GM12878 (cell line): ENCODE data around the gene MRPL12. TPM values are rescaled to one million over a fixed set of nuclear protein-coding genes. Genes with fewer than 3 reads are reported as not detected.

Experiments
- ATAC-seq: fragments of 200-7000 bp; cut with Tn5 transposase; 3 replicates; pipeline ENCODE4 v1.9.1; 2020; ENCODE audit warnings: mild to moderate bottlenecking, moderate library complexity
- BruUV-seq: library from RNA; stranded (reverse); fragments of 400-500 nt; replicated peaks from 2 replicates; lab custom pipeline; 2021; lab: Mats Ljungman, UMichigan
- CTCF ChIA-PET: fragments of 300-600 bp; sonication (Branson Sonifier 250); formaldehyde crosslinking; extraction: SDS; loops from one replicate; lab custom pipeline; 2021; ENCODE audit warnings: inconsistent platforms; lab: Yijun Ruan, JAX
- POLR2A ChIA-PET: fragments of 350-600 bp; formaldehyde crosslinking; extraction: SDS; loops from one replicate; lab custom pipeline; 2021; ENCODE audit warnings: inconsistent platforms; lab: Charles Lee
- RAD21 ChIA-PET: fragments of 300-600 bp; sonication (Branson Sonifier 250); formaldehyde crosslinking; loops from one replicate; lab custom pipeline; 2023; ENCODE audit warnings: antibody characterized with exemption; ENCODE audit not compliant: unreplicated experiment; lab: Charles Lee
- SMC1A ChIA-PET: fragments of 300-600 bp; sonication (Branson Sonifier 250); formaldehyde crosslinking; loops from one replicate; lab custom pipeline; 2023; ENCODE audit not compliant: unreplicated experiment, uncharacterized antibody; lab: Charles Lee
- DNase-seq: peaks from one replicate; pipeline ENCODE4 v3.0.0-alpha.2; 2011; ENCODE audit warnings: low read depth, low spot score
- FAIRE-seq: peaks from 3 replicates; lab custom pipeline; 2011; peaks lifted over from hg19 to GRCh38; lab: Jason Lieb, UNC
- H2AFZ ChIP-seq: 2 replicates; pipeline ENCODE4 v1.6.0; 2011; ENCODE audit warnings: low read depth, low read length, control low read depth; ENCODE audit not compliant: control insufficient read depth
- H3K27ac ChIP-seq: 2 replicates; pipeline ENCODE4 v1.5.1; 2011; ENCODE audit warnings: control low read depth; ENCODE audit not compliant: control insufficient read depth, insufficient read depth
- H3K27me3 ChIP-seq, 2 experiments: replicated peaks in 1 of 2; 2 replicates each; pipeline versions ENCODE4 v1.6.0 to v1.6.1; 2011; ENCODE audit warnings: low read length in 1 of 2; ENCODE audit not compliant: control insufficient read depth in 2 of 2, insufficient read depth in 2 of 2
- H3K36me3 ChIP-seq, 2 experiments: 2 replicates each; pipeline ENCODE4 v1.5.1; 2011; ENCODE audit warnings: low read length in 1 of 2; ENCODE audit not compliant: control insufficient read depth in 2 of 2, insufficient read depth in 2 of 2
- H3K4me1 ChIP-seq: 2 replicates; pipeline ENCODE4 v1.6.1; 2011; ENCODE audit warnings: mild to moderate bottlenecking, low read length, moderate library complexity, mixed read lengths; ENCODE audit not compliant: control insufficient read depth, insufficient read depth
- H3K4me2 ChIP-seq: 2 replicates; pipeline ENCODE4 v1.6.0; 2011; ENCODE audit warnings: control low read depth; ENCODE audit not compliant: control insufficient read depth, insufficient read depth
- H3K4me3 ChIP-seq: fragments of 200-600 bp; sonication (generic); 2 replicates; pipeline ENCODE4 v1.5.1; 2016
- H3K79me2 ChIP-seq: 2 replicates; pipeline ENCODE4 v1.6.0; 2011; ENCODE audit warnings: low read length; ENCODE audit not compliant: control insufficient read depth, insufficient read depth
- H3K9ac ChIP-seq: 2 replicates; pipeline ENCODE4 v1.8.0; 2011; ENCODE audit warnings: low read length, control low read depth, mixed read lengths; ENCODE audit not compliant: control insufficient read depth, insufficient read depth
- H3K9me3 ChIP-seq: replicated peaks from 3 replicates; pipeline ENCODE4 v1.5.1; 2011; ENCODE audit warnings: mild to moderate bottlenecking, low read length; ENCODE audit not compliant: control insufficient read depth, insufficient read depth
- H4K20me1 ChIP-seq: 2 replicates; pipeline ENCODE4 v1.6.0; 2011; ENCODE audit not compliant: control insufficient read depth, insufficient read depth
- BRCA1 ChIP-seq: IDR thresholded peaks from 2 replicates; pipeline ENCODE4 v1.6.1; 2011; ENCODE audit warnings: low read depth, low read length, improper control_type of control experiment
- CBX5 ChIP-seq: sonication (generic); IDR thresholded peaks from 2 replicates; pipeline ENCODE4 v1.6.1; 2016; ENCODE audit warnings: low read depth, moderate library complexity, mild to moderate bottlenecking, inconsistent platforms
- DPF2 ChIP-seq: fragments of 450-650 bp; IDR thresholded peaks from 2 replicates; pipeline ENCODE4 v1.6.1; 2017; ENCODE audit warnings: mild to moderate bottlenecking
- ETV6 ChIP-seq, 2 experiments: fragments of 450-650 bp in 1 of 2; IDR thresholded peaks in 1 of 2; conservative IDR thresholded peaks in 1 of 2; 2 replicates each; pipeline ENCODE4 v1.6.1; 2014; ENCODE audit warnings: antibody characterized with exemption in 1 of 2, borderline replicate concordance in 1 of 2, low read depth in 1 of 2, mild to moderate bottlenecking in 1 of 2, moderate library complexity in 1 of 2
- GATAD2B ChIP-seq: fragments of 450-650 bp; conservative IDR thresholded peaks from 2 replicates; pipeline ENCODE4 v1.6.1; 2017; ENCODE audit warnings: low read depth, mild to moderate bottlenecking, moderate library complexity
- MLLT1 ChIP-seq: fragments of 450-650 bp; IDR thresholded peaks from 2 replicates; pipeline ENCODE4 v1.6.1; 2016; ENCODE audit warnings: mild to moderate bottlenecking
- NR2C1 ChIP-seq: fragments of 450-650 bp; IDR thresholded peaks from 2 replicates; pipeline ENCODE4 v1.6.1; 2017; ENCODE audit warnings: antibody characterized with exemption, mild to moderate bottlenecking, moderate library complexity
- SKIL ChIP-seq: fragments of 450-650 bp; IDR thresholded peaks from 2 replicates; pipeline ENCODE4 v1.6.1; 2017; ENCODE audit warnings: mild to moderate bottlenecking, low read depth, inconsistent platforms; ENCODE audit not compliant: poor library complexity, severe bottlenecking
- SRF ChIP-seq, 2 experiments: IDR thresholded peaks; 2 replicates each; pipeline ENCODE4 v1.6.1; 2011; ENCODE audit warnings: low read depth in 2 of 2, low read length in 2 of 2, mild to moderate bottlenecking in 1 of 2, moderate library complexity in 1 of 2
- SUPT20H ChIP-seq: IDR thresholded peaks from 2 replicates; pipeline ENCODE4 v1.6.1; 2011; ENCODE audit warnings: low read depth, mild to moderate bottlenecking, low read length, moderate library complexity, borderline replicate concordance; ENCODE audit not compliant: control insufficient read depth
- ZNF207 ChIP-seq: fragments of 450-650 bp; IDR thresholded peaks from 2 replicates; pipeline ENCODE4 v1.6.1; 2014; ENCODE audit warnings: antibody characterized with exemption, mild to moderate bottlenecking, borderline replicate concordance
- ZNF592 ChIP-seq: fragments of 450-650 bp; IDR thresholded peaks from 2 replicates; pipeline ENCODE4 v1.6.1; 2017; ENCODE audit warnings: mild to moderate bottlenecking, moderate library complexity
- WGBS: methylation state at CpG from one replicate; pipeline ENCODE4 v1.1.6; 2016; ENCODE audit warnings: low lambda C conversion rate; ENCODE audit not compliant: insufficient replicate concordance, insufficient coverage; ENCODE audit errors: missing lambda C conversion rate; 5-methylcytosine and 5-hydroxymethylcytosine counted together
- in situ Hi-C: fragments of 300-500 bp; cut with MboI; formaldehyde crosslinking; loops from 9 replicates; pipeline ENCODE4 v1.14.3; 2018; ENCODE audit warnings: mixed read lengths
- intact Hi-C: fragments of 100-400 bp; cut with micrococcal nuclease; formaldehyde crosslinking; loops from one replicate; pipeline ENCODE4 v1.14.2; 2022; ENCODE audit not compliant: unreplicated experiment
- polyA plus RNA-seq, 11 experiments: library from polyadenylated mRNA; depleted of rRNA in 4 of 11; unstranded in 6 of 11; stranded (reverse) in 5 of 11; fragments of >200 nt; fragmentation: Nextera tagmentation in 4 of 11; fragmentation: Illumina TruSeq in 1 of 11; extraction: Ambion mirVana in 4 of 11; extraction: Trizol in 1 of 11; gene quantifications; 1 replicate in 1 of 11; 2 replicates in 10 of 11; pipeline versions ENCODE4 v1.2.1 to v1.2.3, GENCODE V29; 2011 to 2016; ENCODE audit warnings: inconsistent platforms in 2 of 11, missing spikeins in 2 of 11, low read depth in 1 of 11
- total RNA-seq, 4 experiments: library from RNA; depleted of rRNA in 3 of 4; stranded (reverse); fragments of >200 nt in 3 of 4; fragmentation: Illumina TruSeq in 1 of 4; extraction: Trizol in 1 of 4; gene quantifications; 2 replicates each; pipeline versions ENCODE4 v1.2.1 to v1.2.3, GENCODE V29; 2013 to 2021

MRPL12 gene
- total and polyA plus RNA-seq, 10 of the 15 experiments (the other 5 are each of a cell fraction or from before 2014, with no cell fraction given): 1.3 to 269 (median 117) TPM

- TF ChIP-seq BRCA1: no peak
- TF ChIP-seq SRF (IDR thresholded peaks at IDR 0.05; ENCODE audit: low read depth in 2 of 2, low read length in 2 of 2): no peak
- no peak for TF ChIP-seq ETV6 (conservative IDR thresholded peaks at IDR 0.05 in 1 of 2, IDR thresholded peaks at IDR 0.05 in 1 of 2; ENCODE audit: borderline replicate concordance in 1 of 2, low read depth in 1 of 2)
- no peak for TF ChIP-seq SUPT20H
- no peak for TF ChIP-seq CBX5
Observed at GRCh38 chr17:81665205-81666091, 37.7 kb upstream of the MRPL12 start (continued).

GRCh38 chr17:81666092-81666341, 37.1 kb upstream of the MRPL12 start:
- peaks cover 33% of the 10 kb centered on the region for H3K79me2 ChIP-seq
- BruUV-seq: TSS peak; percentile 94
- H2AFZ ChIP-seq: peak overlapping the region; percentile 78
- peak overlapping the region; percentile 98 for H3K4me3 ChIP-seq
- CTCF ChIA-PET: interaction anchor here (1.2 kb wide), 1 partner anchor 36 kb away, joined by 3 read pairs; no protein-coding TSS in a partner anchor
- ATAC-seq (no peak), FAIRE-seq (no peak), DNase-seq (no peak)
- peak overlapping the region; percentile 98 for H3K4me2 ChIP-seq
- H3K9me3 ChIP-seq: no peaks in the 10 kb centered on the region
- RAD21 ChIA-PET: interaction anchor here (0.9 kb wide), 1 partner anchor 17 kb away, joined by 6 read pairs; the partner anchor contains the start of genes ARL16 and HGS
- POLR2A ChIA-PET: interaction anchor here (0.6 to 1.4 kb wide), 5 partner anchors 11 to 167 kb away, joined by 3 to 6 read pairs (median 5); partner anchors contain the start of genes ARL16, HGS, MCRIP1 and MRPL12
- H3K9ac ChIP-seq: peak overlapping the region; percentile 99
- no peaks in the 10 kb centered on the region for H4K20me1 ChIP-seq
- in situ Hi-C loops: no loop called here
- H3K4me1 ChIP-seq: peaks cover 15% of the 10 kb centered on the region
- H3K36me3 ChIP-seq: peaks cover 2 to 5% of the 10 kb centered on the region in 2 experiments
- WGBS: 2% methylated on average over 16 of the region's 16 CpGs
- intact Hi-C loops: loop anchor here (2.0 kb wide), 1 partner anchor 29 kb away; the partner anchor contains the start of genes NPLOC4 and TSPAN10
- no peaks in the 10 kb centered on the region for H3K27me3 ChIP-seq
- SMC1A ChIA-PET: no interaction called here
- peak overlapping the region; percentile 97 for H3K27ac ChIP-seq
- no peak for TF ChIP-seq DPF2
- TF ChIP-seq GATAD2B: no peak
- TF ChIP-seq MLLT1: no peak
- TF ChIP-seq ZNF207: no peak
- TF ChIP-seq ZNF592: no peak
- TF ChIP-seq NR2C1: no peak
- no peak for TF ChIP-seq ETV6 (conservative IDR thresholded peaks at IDR 0.05 in 1 of 2, IDR thresholded peaks at IDR 0.05 in 1 of 2; ENCODE audit: borderline replicate concordance in 1 of 2, low read depth in 1 of 2)
- no peak for TF ChIP-seq SKIL
